GM15510 (cell line): Measurements from ENCODE around the gene DIP2A.

Source experiments
- POLR2A ChIP-seq: IDR thresholded peaks from 3 replicates; pipeline ENCODE4 v1.6.1; 2011; ENCODE audit warnings: borderline replicate concordance; ENCODE audit not compliant: insufficient read length; ENCODE audit errors: extremely low read depth

The DIP2A gene

DNA sequence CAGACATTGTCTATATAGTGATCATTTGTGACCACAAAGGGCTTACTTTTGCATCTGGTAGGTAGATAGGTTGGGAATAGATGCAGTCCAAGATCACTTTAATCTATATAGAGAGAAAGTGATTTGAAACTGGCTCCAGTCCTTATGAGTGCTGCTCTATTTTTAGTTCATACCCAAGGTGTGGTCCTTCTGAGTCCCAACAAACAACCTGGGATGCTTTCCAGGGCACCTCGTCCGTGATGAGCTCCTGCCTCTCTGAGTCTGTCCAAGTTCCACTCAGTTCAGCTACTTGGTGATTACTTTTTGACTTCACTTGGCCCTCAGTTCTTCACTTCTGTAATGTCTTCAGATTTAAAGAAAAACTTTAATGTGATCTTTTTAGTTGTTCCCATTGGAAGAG lies 20.2 kb downstream of the DIP2A start:
- no peak for TF ChIP-seq POLR2A

- no peak for TF ChIP-seq POLR2A
These were observed 21.8 kb downstream of the DIP2A start for GRCh38 chr21:46480466-46480865.

GRCh38 chr21:46482225-46482845 lies 23.6 kb downstream of the DIP2A start:
- no peak for TF ChIP-seq POLR2A

DNA sequence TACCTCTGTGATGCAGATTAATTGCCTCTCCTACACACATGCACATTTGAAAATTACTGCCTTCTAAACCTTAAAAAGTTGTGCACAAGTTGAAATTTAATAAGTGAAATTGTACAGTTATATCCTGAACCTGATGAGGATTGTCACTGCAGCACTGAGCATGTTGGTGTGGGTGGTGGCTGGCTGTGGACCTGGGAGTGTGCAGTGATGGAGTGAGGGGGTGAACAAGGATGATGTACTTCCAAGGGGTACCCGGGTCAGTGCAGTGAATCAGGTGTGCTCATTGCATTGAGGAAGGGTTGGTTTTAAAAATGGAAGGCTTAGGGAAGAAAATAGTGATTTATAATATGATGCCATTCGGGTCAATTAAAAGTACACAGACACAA lies 24.1 kb downstream of the DIP2A start:
- no peak for TF ChIP-seq POLR2A

DNA sequence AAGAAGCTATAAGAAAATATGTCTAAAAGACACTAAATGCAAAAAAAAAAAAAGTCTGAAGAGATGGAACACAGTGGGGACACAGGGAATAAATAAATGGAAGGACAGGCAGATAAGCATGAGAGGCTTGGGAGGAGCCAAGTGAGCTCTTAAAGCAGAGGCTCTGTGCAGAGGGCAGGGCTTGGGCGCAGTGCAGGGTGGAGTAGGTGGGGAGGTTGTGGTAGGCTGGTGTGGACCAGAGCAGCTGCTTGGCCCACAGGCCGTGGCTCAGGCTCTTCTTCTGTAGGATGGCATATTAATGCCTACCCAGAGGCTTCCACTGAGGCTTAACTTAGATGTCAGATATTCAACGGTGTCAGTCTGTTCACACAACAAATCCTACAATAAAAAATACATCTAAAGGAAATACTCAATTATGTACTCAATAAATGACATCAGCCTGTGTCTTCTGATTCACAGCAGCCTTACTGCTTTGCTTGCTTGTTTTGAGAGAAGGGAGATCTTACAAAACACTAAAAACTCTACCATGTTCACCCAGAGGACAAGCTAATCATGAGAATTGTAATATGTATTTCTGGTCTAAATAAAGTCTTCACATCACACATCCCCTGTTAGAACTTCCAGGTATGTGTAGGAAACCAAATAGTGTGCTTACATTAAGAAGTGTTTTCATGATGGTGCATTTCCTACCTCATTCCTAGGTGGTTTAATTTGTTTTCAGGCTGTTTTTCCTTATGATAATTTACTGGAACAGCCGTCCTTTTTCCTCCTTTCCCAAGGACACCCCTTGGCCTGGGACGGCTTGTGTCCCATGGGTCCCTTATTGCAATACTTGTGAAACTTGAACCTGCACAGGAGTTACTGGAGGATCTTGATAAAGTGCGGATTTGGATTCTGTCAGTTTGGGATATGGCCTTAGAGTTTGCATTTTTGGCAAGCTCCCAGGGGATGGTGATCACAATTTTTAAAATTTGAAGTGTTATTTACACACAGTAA lies 24.9 kb downstream of the DIP2A start:
- no peak for TF ChIP-seq POLR2A

- TF ChIP-seq POLR2A: no peak
These were observed 27.9 kb downstream of the DIP2A start for GRCh38 chr21:46486481-46487126.

DNA sequence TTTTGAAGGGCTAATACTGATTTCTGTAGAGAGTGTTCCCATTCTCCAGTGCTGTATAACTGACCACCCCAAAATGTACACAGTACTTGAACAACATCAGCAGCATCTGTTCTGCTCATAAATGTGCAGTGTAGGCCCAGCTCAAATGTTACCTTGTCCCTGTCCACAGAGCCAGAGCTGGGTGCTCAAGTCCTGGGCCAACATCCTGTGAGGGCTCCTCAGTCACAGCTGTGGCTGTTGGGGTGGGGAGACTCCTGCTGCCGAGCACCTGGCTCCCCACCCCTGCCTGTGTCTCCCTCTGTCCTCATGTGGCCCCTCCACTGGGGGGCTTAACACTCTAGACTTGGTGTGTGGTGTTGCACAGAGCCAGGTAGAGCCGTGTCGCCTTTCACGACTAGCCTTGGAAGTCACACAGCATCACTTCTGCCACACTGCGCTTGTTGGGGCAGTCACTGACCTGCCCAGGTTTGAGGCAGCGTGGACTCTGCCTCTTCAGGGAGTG lies 30.5 kb downstream of the DIP2A start:
- TF ChIP-seq POLR2A: no peak

DNA sequence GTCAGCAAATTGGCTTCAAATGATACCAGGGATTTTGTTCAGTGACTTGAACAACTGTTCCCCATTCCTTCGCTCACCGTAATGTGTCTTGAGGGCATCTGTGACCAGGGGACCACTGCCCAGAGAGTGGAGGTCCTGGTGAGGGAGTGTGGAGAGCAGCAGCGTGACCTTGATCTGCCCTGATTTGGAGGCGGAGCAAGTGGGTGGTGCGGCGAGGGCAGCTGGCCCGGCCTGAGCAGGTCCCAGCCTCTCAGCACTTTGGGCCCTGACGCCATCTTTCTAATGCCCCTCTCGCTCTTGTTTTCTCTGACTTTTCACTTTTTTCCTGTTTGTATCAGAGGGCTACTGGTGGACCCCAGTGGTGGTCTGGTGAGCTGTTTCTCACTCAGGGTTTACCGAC lies 31.1 kb downstream of the DIP2A start:
- TF ChIP-seq POLR2A: no peak

- no peak for TF ChIP-seq POLR2A
These were observed 32.9 kb downstream of the DIP2A start for GRCh38 chr21:46491553-46491952.

DNA sequence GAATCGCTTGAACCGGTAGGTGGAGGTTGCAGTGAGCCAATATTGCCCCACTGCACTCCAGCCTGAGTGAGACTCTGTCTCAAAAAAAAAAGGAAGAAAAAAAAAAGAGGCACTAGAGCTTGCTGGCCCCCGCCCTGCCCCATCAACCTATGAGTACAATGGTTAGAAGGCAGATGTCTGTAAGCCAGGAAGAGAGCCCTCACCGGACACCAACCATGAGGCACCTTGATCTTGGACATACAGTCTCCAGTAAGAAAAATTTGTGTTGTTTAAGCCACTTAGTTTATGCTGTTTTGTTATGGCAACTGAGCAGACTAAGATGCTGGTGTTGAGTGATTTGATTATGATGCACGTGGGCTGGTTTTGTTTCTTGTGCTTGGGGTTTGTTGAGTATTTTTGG lies 34.2 kb downstream of the DIP2A start:
- TF ChIP-seq POLR2A: no peak

DNA sequence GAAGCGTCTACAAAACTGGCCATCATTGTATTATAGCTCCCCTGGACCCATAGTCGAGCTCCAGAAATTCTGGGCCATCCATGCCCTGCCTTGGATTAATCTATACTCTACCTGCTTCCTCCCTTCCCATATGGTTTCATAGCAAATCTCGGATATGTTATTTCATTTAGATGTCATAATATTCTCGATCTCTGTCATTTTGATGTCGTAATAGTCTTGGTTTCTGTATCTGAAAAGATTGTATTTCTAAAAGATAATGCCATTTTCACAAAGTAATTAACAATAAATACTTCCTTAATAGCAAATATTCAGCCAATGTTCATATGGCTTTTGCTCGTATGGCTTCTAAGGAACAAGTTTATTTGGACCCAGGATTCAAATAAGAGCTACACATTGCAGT lies 35.1 kb downstream of the DIP2A start:
- no peak for TF ChIP-seq POLR2A

DNA sequence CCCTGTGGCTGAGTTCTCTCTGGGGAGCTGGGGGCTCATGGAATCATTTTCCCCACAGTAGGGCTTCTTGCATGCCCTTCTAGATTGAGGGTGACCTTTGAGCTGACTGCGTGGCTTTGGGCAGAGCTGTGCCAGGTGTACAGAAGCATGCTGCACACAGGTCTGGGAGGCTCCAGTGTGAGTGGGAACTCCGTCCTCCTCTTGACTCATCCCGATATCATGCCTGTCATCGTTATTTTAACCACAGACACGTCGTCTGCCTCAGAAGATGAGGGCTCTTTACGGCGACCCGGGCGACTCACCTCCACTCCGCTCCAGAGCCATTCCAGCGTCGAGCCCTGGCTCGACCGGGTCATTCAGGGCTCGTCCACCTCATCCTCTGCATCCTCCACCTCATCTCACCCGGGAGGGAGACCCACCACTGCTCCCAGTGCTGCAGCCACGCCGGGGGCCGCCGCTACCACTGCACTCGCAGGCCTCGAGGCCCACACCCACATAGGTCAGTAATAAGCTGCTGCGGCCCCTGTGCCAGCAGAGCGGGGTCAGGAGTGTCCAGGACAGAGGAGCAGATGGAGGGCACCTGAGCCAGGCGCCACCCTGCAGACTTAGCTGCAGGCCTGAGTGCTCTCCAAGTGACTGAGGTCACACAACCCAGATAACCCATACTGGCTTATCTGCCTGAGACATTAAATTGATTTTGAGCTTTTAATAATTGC lies 39.8 kb downstream of the DIP2A start:
- TF ChIP-seq POLR2A: no peak

- TF ChIP-seq POLR2A: no peak
These were observed 41.7 kb downstream of the DIP2A start for GRCh38 chr21:46500224-46500861.

DNA sequence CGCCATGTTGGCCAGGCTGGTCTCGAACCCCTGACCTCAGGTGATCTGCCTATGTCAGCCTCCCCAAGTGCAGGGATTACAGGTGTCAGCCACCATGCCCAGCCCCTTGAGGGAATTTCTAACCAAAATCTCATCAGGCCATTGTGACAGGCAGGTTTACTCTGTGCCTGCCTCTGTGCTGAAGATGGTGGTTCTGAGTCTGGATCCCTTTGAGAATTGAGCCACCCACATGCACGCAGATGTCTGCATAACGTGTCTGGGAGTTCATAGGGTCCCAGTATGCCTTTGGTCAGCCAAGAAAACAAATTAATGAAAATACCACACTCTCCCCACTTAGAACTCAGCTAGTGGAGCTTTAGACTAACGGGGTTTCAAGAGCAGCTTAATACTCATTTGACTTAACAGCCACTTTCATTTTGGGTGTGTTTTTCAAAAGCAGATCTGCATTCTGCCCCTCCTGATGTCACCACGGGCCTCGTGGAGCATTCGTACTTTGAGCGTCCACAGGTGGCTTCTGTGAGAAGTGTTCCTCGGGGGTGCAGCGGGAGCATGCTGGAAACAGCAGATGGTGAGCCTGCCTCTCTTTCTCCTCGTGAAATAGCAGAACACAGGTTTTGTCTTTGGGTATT lies 45.3 kb downstream of the DIP2A start:
- TF ChIP-seq POLR2A: no peak
